HG03342 (cell line): Measurements from ENCODE around the gene GREB1.

Source experiments
- ATAC-seq: cut with Tn5 transposase; IDR thresholded peaks from one replicate; pipeline ENCODE4 v1.9.1; 2021; ENCODE audit warnings: mild to moderate bottlenecking, moderate library complexity; ENCODE audit not compliant: unreplicated experiment

The GREB1 gene

DNA sequence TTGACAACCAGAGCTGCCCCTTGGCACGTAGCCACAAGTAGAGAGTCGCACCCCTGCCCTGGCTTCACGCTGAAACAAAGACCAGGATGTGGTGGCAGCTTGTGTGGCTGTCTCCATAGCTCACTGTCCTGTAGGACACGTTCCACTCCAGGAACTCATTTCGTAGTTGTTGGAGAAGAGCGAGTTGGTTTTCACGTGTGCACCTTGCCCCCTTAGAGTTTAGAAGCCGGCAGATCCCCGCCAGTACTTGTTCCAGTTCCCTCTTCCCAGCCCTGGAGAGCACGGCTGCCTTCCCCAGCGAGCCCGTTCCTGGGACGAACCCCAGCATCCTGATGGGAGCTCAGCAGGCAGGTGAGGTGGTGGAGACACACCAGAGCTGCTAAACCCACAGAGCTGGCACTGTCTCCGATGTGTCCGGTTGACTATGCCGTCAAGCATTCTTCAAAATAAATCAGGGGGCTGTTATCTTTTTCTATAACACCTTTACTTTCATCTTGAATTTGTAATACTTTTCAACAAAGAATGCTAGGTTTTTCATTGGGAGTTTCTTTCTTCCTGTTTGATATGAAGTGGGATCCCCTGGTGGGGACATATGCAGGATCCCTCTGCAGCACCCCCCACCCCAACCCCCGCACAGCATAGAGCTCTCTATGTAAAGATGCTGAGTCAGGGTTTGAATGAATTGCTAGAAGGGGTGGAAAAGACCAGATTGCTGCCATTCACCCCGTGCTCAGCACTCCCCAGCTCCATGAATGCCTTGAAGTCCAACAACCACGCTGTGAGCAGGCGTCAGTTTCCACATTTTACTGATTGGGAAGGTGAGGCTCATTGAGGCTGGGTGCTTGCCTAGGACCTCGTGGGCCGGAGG lies 44.5 kb downstream of the GREB1 start:
- no peak for ATAC-seq

GRCh38 chr2:11578986-11579774 lies 45.3 kb downstream of the GREB1 start:
- ATAC-seq, result no peak

DNA sequence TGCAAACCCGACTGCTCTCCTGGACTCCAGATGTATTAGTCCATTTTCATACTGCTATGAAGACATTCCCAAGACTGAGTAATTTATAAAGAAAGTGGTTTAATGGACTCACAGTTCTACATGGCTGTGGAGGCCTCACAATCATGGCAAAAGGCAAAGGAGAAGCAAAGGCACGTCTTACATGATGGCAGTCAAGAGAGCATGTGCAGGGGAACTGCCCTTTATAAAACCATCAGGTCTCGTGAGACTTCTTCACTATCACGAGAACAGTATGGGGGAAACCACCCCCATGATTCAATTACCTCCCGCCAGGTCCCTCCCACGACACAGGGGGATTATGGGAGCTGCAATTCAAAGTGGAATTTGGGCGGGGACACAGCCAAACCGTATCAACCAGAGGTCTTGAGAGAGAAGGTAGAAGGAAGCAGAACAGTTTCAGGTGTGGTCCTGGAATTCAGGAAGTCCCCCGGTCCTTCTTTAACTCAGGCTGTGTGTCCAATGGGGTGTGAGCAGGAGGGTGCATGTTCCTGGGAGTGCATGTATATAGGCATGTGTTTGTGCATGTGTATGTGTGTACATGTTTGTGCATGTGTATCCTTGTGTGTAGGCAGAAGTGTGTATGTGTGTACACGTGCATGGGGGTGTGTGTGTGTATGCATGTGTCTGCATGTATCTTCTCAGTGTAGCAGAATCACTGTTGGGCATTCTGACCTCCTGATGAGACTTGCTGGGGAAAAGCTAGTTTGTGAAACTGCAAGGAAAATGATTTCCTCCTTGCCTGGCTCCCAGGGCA lies 46.2 kb downstream of the GREB1 start:
- ATAC-seq, result no peak

GRCh38 chr2:11580697-11581096 lies 46.9 kb downstream of the GREB1 start:
- no peak for ATAC-seq

DNA sequence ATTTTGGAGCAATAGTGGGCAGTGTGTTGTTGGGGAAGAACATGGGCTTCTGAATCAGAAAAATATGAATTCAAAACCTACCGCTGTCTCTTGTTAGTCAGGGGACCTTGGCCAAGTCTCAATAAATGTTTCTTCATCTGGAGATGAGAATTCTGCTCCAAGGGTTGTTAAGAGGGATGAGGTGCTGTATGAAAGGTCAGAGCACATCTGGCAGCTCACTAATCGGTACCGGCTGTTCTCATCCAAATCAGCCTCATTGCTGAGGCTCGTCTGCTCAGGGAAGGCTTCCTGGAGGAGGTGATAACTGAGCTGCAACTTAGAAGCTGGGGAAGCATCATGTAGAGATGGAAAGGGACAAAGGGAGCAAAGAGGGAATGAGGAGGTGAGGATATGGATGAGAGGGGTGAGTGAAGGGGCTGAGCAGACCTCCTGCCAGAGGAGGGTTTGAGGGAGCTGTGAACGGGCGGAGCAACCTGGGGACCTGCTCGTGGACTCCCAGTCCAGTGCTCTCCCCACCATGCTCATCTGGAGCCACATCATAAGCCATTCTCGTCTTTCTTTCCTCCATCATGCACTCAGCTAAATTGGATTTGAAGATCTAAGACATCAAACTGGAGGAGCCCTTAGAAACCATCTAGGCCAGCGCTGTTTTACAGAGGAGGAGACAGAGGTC lies 47.4 kb downstream of the GREB1 start:
- no peak for ATAC-seq

GRCh38 chr2:11581797-11582611 lies 48.2 kb downstream of the GREB1 start:
- ATAC-seq, result no peak

GRCh38 chr2:11582612-11582861 lies 48.7 kb downstream of the GREB1 start:
- no peak for ATAC-seq

- no peak for ATAC-seq
Measured at GRCh38 chr2:11582862-11583752, 49.3 kb downstream of the GREB1 start.

GRCh38 chr2:11583840-11584524 lies 50.1 kb downstream of the GREB1 start:
- peak; percentile 88 for ATAC-seq

DNA sequence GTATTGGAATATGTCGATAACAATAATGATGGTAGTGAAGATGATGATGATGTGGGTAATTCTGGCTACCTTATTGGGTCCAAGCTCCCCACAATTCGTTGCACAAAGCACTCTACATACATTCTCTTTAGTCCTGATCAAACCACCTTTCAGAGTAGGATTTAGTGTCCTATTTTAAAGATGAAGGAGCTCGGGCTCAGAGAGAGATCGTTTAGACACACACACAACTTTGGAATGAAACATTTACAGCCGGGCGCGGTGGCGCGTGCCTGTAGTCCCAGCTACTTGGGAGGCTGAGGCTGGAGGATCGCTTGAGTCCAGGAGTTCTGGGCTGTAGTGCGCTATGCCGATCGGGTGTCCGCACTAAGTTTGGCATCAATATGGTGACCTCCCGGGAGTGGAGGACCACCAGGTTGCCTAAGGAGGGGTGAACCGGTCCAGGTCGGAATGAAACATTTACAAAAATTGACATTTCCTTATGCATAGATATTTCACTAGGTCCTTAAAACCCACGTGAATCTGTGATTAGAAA lies 50.7 kb downstream of the GREB1 start:
- ATAC-seq, result no peak

GRCh38 chr2:11585071-11585470 lies 51.2 kb downstream of the GREB1 start:
- no peak for ATAC-seq

DNA sequence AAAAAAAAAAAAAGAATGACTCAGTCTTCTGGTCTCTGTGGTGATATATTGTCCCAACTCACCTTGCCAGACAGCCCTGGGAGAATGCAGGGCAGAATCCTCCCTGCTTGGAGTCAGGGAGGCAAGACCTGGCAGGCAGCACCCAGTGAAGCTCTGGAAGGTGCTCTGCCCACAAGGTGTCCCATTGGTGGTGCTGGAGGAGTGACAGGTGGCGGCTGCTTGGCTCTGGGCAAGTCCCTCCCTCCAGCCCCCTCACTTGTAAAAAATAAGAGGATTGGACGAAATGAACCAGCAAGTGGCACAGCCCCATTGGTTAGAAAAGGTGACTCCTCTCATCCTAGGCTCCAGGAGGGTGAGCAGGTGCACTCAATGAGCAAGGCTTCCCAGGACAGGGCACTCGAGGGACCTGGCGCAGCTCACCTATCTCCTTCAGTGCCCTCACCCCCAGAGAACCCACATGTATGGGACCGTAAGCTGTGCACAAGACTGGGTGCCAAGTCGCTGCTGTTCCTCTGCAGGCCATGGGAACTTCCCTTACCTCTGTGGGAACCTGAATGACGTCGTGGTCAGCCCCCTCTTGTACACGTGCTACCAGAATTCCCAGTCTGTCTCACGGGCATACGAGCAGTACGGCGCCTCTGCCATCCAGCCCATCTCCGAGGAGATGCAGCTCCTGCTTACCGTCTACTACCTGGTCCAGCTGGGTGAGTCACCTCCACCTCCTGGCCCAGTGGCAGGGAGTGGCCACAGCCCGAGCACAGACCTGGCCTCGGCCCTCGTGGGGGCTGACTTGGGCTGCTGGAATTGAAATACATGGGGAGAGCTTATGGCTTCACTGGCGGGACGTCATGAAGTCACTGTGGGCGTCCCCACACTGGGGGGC lies 54.6 kb downstream of the GREB1 start:
- no peak for ATAC-seq

- no peak for ATAC-seq
Measured at GRCh38 chr2:11589316-11589940, 55.6 kb downstream of the GREB1 start.

GRCh38 chr2:11590193-11590592 lies 56.3 kb downstream of the GREB1 start:
- ATAC-seq, result no peak

DNA sequence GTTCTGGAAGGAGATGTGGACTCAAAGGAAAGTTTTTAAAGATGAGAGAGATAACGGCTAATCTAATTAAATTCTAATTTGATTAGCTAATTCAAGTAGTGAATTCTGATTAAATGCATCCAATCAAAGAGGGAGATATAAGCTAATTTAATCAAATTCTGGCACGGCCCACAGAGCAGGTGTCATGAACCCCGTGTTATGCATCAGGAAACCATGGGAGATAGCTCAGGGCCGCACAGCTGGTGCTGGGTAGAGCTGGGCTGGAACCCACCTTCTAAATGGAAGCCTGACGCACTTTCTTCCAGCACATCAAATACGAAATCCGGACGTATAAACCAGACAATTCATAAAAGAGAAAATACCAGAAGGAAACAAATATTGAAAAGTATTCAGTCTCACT lies 57.2 kb downstream of the GREB1 start:
- no peak for ATAC-seq

DNA sequence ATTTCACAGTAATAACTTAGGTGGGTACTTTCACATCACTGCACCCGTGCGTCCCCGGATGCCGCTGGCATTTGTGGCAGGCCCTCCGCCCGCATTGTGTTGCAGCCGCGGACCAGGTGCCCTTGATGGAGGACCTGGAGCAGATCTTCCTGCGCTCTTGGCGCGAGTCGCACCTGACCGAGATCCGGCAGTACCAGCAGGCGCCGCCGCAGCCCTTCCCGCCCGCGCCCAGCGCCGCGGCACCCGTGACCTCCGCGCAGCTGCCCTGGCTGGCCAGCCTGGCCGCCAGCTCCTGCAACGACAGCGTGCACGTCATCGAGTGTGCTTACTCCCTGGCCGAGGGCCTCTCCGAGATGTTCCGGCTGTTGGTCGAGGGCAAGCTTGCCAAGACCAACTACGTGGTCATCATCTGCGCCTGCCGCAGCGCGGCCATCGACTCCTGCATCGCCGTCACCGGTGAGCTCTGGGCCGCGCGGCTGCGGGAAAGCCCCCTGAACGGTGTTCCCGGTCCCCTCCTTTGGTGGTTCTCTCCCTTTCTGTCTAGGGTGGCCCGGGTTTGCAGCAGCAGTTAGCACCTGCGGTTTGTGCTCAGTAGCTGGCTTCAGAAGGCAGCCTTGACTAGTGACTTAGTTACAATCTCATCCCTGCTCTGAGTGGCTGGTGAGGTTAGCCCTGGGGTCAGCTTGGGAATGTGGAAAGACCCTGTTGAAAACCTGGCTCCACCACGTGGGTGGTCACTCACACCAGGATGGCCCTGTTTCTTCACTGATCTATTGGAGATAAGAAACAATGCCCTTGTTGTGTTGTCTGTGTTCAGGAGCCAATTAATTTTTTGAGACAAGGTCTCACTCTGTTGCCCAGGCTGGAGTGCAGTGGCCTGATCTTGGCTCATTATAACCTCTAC lies 59.1 kb downstream of the GREB1 start:
- ATAC-seq, result no peak
